Gastrocnemius medialis (tissue), 4 donors: Measurements from ENCODE around the gene CGRRF1. TPM values are rescaled to one million over a fixed set of nuclear protein-coding genes. Genes with fewer than 3 reads are reported as not detected.

Experiments used
- ATAC-seq, 2 donors: fragments of 150-250 bp; one replicate each; pipeline ENCODE4 v1.9.1; 2016
- DNase-seq, 2 donors: peaks; one replicate each; pipeline ENCODE4 v3.0.0-alpha.2; 2019
- H3K27ac ChIP-seq, 4 donors: fragments of 200-600 bp; sonication (generic); 1 replicate in 1 of 4; 2 replicates in 3 of 4; pipeline ENCODE4 v1.5.1; 2016 to 2018; ENCODE audit warnings: mild to moderate bottlenecking in 2 of 4, moderate library complexity in 1 of 4
- H3K27me3 ChIP-seq, 3 donors: fragments of 200-600 bp; sonication (generic) in 2 of 3; 1 replicate in 1 of 3; 2 replicates in 2 of 3; pipeline versions ENCODE4 v1.5.1 to v1.6.0; 2016 to 2019; ENCODE audit warnings: mild to moderate bottlenecking in 1 of 3, moderate library complexity in 1 of 3
- H3K36me3 ChIP-seq, 2 donors: fragments of 200-600 bp; sonication (generic) in 1 of 2; one replicate each; pipeline ENCODE4 v1.5.1; 2017 to 2018
- H3K4me1 ChIP-seq, 2 donors: fragments of 200-600 bp; sonication (generic) in 1 of 2; one replicate each; pipeline ENCODE4 v1.5.1; 2016 to 2017; ENCODE audit warnings: mild to moderate bottlenecking in 2 of 2
- H3K4me3 ChIP-seq, 4 donors: fragments of 200-600 bp; sonication (generic) in 3 of 4; 1 replicate in 1 of 4; 2 replicates in 3 of 4; pipeline ENCODE4 v1.5.1; 2016 to 2019; ENCODE audit warnings: mild to moderate bottlenecking in 2 of 4
- H3K9me3 ChIP-seq, 3 donors: fragments of 200-600 bp; sonication (generic) in 2 of 3; 1 replicate in 1 of 3; 2 replicates in 2 of 3; pipeline ENCODE4 v1.5.1; 2016 to 2019
- POLR2A ChIP-seq, 2 donors: fragments of 450-650 bp; IDR thresholded peaks; one replicate each; pipeline ENCODE4 v1.6.1; 2017; ENCODE audit warnings: antibody characterized with exemption in 2 of 2, mild to moderate bottlenecking in 2 of 2, moderate library complexity in 2 of 2
- in situ Hi-C, 4 donors: fragments of 200-750 bp; cut with MboI; loops; one replicate each; pipeline versions ENCODE4 v1.15.0 to v1.8.0; 2017; ENCODE audit warnings: low sequenced_read_pairs in 4 of 4
- intact Hi-C: fragments of 100-400 bp; cut with DNase I; formaldehyde crosslinking; loops from one replicate; pipeline ENCODE4 v1.15.1; 2023; ENCODE audit warnings: low total_unique reads
- total RNA-seq, 4 donors: library from RNA; depleted of rRNA; stranded (reverse); fragments of >200 nt; gene quantifications; one replicate each; pipeline versions ENCODE4 v1.1.0 to v1.2.3, GENCODE V29; 2016
- TF ChIP-seq, protein P1 (sequence below), 5 experiments: fragments of 450-650 bp in 3 of 5; fragments of 200-600 bp in 2 of 5; sonication (generic) in 2 of 5; IDR thresholded peaks in 4 of 5; conservative IDR thresholded peaks in 1 of 5; 1 replicate in 4 of 5; 2 replicates in 1 of 5; pipeline ENCODE4 v1.5.1; 2016 to 2019; ENCODE audit warnings: antibody characterized with exemption in 5 of 5, mild to moderate bottlenecking in 3 of 5, moderate library complexity in 3 of 5

CGRRF1 gene
- total RNA-seq, 4 donors from 2014 or later, result 13.7 to 27.0 (median 20.7) TPM

DNA sequence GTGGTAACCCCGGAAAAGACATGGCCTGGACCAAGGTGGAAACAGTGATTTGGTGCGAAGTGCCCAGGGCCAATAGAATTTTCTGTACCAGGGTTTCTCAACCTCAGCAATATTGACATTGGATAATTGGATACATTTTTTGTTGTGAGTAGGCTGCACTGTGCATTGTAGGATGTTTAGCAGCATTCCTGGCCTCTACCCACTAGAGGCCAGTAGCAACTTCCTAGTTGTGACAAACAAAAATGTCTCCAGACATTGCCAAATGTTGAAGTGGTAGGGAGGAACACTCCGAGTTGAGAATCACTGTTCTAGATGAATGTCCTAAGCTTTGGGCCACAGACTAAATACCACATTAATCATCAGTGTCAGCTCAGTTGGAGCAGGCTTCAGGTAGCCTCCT, 6.2 kb upstream of the CGRRF1 start:
- intact Hi-C loops, result no loop called here
- no peak overlapping the region for H3K4me3 ChIP-seq
- H3K27ac ChIP-seq, result no peak overlapping the region
- no peaks in the 10 kb centered on the region for H3K9me3 ChIP-seq
- H3K36me3 ChIP-seq, result no peaks in the 10 kb centered on the region
- in situ Hi-C loops, result no loop called here
- H3K27me3 ChIP-seq, result no peaks in the 10 kb centered on the region
- no peaks in the 10 kb centered on the region for H3K4me1 ChIP-seq
- no peak for DNase-seq
- no peak for ATAC-seq
- no peak for TF ChIP-seq POLR2A (IDR thresholded peaks at IDR 0.05)
- TF ChIP-seq, protein P1, sequence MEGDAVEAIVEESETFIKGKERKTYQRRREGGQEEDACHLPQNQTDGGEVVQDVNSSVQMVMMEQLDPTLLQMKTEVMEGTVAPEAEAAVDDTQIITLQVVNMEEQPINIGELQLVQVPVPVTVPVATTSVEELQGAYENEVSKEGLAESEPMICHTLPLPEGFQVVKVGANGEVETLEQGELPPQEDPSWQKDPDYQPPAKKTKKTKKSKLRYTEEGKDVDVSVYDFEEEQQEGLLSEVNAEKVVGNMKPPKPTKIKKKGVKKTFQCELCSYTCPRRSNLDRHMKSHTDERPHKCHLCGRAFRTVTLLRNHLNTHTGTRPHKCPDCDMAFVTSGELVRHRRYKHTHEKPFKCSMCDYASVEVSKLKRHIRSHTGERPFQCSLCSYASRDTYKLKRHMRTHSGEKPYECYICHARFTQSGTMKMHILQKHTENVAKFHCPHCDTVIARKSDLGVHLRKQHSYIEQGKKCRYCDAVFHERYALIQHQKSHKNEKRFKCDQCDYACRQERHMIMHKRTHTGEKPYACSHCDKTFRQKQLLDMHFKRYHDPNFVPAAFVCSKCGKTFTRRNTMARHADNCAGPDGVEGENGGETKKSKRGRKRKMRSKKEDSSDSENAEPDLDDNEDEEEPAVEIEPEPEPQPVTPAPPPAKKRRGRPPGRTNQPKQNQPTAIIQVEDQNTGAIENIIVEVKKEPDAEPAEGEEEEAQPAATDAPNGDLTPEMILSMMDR (IDR thresholded peaks at IDR 0.05 in 4 of 5, conservative IDR thresholded peaks at IDR 0.05 in 1 of 5), result no peak

GRCh38 chr14:54512393-54512792, 2.7 kb downstream of the CGRRF1 start:
- in situ Hi-C loops, result no loop called here
- Histone ChIP-seq H3K36me3 (peaks cover 0 to 16% of the 10 kb centered on the region in 2 donors), H3K9me3 (no peaks in the 10 kb centered on the region), H3K27ac (no peak overlapping the region), H3K4me3 (no peak overlapping the region), H3K4me1 (peaks cover 30 to 33% of the 10 kb centered on the region in 2 donors), H3K27me3 (no peaks in the 10 kb centered on the region)
- no peak for DNase-seq
- intact Hi-C loops, result no loop called here
- TF ChIP-seq, protein P1 (IDR thresholded peaks at IDR 0.05 in 4 of 5, conservative IDR thresholded peaks at IDR 0.05 in 1 of 5), result no peak
- TF ChIP-seq POLR2A (IDR thresholded peaks at IDR 0.05), result no peak
- no peak for ATAC-seq

- in situ Hi-C loops (no loop called here), intact Hi-C loops (no loop called here)
- DNase-seq (no peak), ATAC-seq (no peak)
- TF ChIP-seq, protein P1 (IDR thresholded peaks at IDR 0.05 in 4 of 5, conservative IDR thresholded peaks at IDR 0.05 in 1 of 5), result no peak
- TF ChIP-seq POLR2A (IDR thresholded peaks at IDR 0.05), result no peak
- H3K9me3 ChIP-seq, result no peaks in the 10 kb centered on the region
- H3K36me3 ChIP-seq, result peaks cover 0 to 16% of the 10 kb centered on the region in 2 donors
- H3K4me3 ChIP-seq, result no peak overlapping the region
- no peaks in the 10 kb centered on the region for H3K27me3 ChIP-seq
- peaks cover 25% of the 10 kb centered on the region in 2 donors for H3K4me1 ChIP-seq
- H3K27ac ChIP-seq, result no peak overlapping the region
Measured at GRCh38 chr14:54515670-54516069, 6.0 kb downstream of the CGRRF1 start.

GRCh38 chr14:54516709-54517108, 7.0 kb downstream of the CGRRF1 start:
- intact Hi-C loops (no loop called here), in situ Hi-C loops (no loop called here)
- Histone ChIP-seq H3K36me3 (peaks cover 0 to 16% of the 10 kb centered on the region in 2 donors), H3K4me1 (peaks cover 14% of the 10 kb centered on the region in 2 donors), H3K9me3 (no peaks in the 10 kb centered on the region), H3K4me3 (no peak overlapping the region), H3K27me3 (no peaks in the 10 kb centered on the region), H3K27ac (no peak overlapping the region)
- ATAC-seq, result no peak
- TF ChIP-seq, protein P1 (IDR thresholded peaks at IDR 0.05 in 4 of 5, conservative IDR thresholded peaks at IDR 0.05 in 1 of 5), result no peak
- TF ChIP-seq POLR2A (IDR thresholded peaks at IDR 0.05), result no peak
- no peak for DNase-seq

GRCh38 chr14:54524410-54524809, 14.7 kb downstream of the CGRRF1 start:
- no peaks in the 10 kb centered on the region for H3K4me1 ChIP-seq
- in situ Hi-C loops (no loop called here), intact Hi-C loops (no loop called here)
- peaks cover 0 to 21% of the 10 kb centered on the region in 2 donors for H3K36me3 ChIP-seq
- TF ChIP-seq POLR2A (IDR thresholded peaks at IDR 0.05), result no peak
- TF ChIP-seq, protein P1 (IDR thresholded peaks at IDR 0.05 in 4 of 5, conservative IDR thresholded peaks at IDR 0.05 in 1 of 5), result no peak
- DNase-seq, result no peak
- no peaks in the 10 kb centered on the region for H3K27me3 ChIP-seq
- ATAC-seq, result no peak
- no peak overlapping the region for H3K4me3 ChIP-seq
- no peaks in the 10 kb centered on the region for H3K9me3 ChIP-seq
- no peak overlapping the region for H3K27ac ChIP-seq
